ENCODE results near the gene FMO1.
"Not testable (repeated sequence)": the region's sequence is repeated elsewhere in the genome, so short reads cannot be mapped to it uniquely, and the experiment has no call there.

FMO1 gene

GRCh38 chr1:171286032-171286705 lies 37.9 kb downstream of the FMO1 start:
- no peak for DNase-seq

- no peak for DNase-seq
These were observed 42.3 kb downstream of the FMO1 start for GRCh38 chr1:171290621-171291020.

DNA sequence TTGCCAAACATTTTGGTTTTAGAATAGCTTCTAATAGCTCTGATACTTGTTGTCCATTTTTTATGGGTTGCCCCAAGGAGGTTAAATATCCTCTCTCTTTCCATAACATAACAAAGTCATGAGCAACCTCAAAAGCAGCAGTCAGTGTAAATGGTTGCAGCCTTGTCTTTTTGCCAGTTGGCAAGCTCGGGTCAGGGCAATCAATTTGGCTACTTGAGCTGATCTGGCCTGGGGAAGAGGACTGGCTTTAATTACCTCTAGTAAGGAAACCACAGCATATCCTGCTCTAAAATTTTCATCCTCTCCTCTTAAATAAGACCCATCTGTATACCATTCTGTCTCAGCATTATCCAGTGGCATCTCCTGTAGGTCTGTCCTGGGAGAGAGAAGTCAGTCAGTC lies 44.5 kb downstream of the FMO1 start:
- DNase-seq = no peak

DNA sequence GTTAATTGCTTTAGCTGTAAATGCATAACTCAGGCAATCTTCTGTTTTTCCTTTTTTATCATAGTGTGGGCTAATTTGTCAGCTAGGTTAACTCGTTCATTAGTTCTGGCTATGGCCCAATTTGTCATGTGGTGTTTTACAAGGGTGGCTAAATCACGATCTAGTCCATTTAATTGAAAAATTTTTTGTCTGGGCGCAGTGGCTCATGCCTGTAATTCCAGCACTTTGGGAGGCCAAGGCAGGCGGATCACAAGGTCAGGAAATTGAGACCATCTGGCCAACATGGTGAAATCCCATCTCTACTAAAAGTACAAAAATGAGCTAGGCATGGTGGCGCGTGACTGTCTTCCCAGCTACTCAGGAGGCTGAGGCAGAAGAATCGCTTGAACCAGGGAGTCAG lies 47.1 kb downstream of the FMO1 start:
- not testable (repeated sequence) for DNase-seq

GRCh38 chr1:171295821-171296220 lies 47.5 kb downstream of the FMO1 start:
- DNase-seq = no peak

DNA sequence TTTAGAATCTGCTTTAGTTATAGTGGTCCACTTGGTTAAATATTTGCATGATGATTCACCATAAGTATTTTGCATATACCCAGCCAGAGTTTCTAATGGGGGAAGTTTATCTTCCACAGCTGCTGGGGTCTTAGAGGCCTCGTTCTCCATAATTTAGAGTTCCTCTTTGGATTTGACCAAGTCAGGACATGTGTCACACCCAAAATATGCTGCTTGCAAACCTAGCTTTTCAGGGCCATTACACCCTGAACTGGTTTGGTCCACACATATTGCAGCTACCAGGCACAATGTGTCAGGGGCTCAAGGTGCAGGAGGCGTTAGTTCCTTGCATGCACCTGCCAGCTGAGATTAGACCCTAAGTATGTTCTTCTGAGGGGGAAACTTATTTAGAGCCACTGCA lies 48.6 kb downstream of the FMO1 start:
- no peak for DNase-seq

GRCh38 chr1:171298696-171299095 lies 50.4 kb downstream of the FMO1 start:
- DNase-seq = no peak

DNA sequence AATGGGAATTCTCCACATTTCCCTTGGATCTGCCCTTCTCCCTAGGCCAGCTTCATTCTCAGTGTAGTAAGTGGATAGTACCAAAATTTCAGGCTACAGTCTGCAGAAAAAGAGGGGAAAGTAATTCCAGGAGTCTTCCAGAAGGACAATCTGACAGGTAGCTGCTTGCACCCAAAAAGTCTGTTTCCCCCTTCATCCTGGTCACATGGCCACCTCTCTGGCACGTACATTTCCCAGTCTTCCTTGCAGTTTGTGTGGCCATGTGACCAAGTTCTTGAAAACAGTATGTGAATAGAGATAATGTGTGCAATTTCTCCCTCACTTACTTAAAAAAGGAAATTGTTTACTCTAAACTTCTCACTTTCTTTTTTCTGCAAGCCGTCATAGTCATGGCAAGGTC lies 51.0 kb downstream of the FMO1 start:
- DNase-seq = no peak

DNA sequence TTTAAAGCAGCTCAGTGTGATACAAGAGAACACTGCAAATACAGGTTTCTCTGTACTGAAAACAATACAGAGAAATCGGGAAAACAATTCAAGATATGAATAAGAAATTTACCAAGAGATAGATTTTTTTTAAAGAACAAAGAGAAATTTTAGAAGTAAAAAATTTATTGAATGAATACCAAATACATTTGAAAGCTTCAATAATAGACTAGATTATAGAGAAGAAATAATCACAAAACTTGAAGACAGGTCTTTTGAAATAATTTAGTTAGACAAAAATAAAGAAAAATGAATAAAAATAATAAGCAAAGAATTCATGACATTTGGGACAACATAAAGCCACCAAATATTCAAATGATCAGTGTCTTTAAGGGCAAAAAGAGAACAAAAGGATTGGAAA lies 52.1 kb downstream of the FMO1 start:
- no peak for DNase-seq

DNA sequence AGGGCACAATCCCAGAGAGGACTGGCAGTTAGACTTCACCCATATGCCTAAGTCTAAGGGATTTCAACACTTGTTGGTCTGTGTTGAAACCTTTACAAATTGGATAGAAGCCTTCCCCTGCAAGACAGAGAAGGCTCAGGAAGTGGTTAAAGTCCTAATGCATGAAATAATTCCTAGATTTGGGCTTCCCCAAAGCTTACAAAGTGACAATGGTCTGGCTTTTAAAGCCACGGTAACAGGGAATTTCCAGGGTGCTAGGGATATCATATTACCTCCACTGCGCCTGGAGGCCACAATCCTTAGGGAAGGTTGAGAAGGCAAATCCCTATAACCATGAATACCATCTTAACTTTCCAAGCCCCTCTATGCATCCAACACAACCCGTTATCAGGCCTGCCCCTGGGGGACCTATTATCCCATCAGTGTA lies 62.4 kb downstream of the FMO1 start:
- no peak for DNase-seq

DNA sequence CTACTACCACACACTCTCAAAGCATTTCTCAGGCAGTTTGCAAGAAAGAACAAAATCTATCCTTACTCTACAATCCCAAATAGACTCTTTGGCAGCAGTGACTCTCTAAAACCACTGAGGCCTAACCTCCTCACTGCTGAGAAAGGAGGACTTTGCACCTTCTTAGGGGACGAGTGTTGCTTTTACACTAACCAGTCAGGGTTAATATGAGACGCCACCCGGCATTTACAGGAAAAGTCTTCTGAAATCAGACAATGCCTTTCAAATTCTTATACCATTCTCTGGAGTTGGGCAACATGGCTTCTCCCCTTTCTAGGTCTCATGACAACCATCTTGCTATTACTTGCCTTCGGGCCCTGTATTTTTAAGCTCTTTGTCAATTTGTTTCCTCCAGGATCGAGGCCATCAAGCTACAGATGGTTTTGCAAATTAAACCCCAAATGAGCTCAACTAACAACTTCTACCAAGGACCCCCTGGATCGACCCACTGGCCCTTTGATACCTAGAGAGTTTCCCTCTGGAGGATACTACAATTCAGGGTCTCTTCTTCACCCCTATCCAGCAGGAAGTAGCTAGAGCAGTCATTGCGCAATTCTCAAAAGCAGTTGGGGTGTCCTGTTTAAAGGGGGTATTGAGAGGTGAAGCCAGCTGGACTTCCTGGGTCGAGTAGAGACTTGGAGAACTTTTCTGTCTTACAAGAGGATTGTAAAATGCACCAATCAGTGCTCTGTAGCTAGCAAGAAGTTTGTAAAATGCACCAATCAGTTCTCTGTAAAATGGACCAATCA lies 63.7 kb downstream of the FMO1 start:
- no peak for DNase-seq

- DNase-seq = no peak
These were observed 65.1 kb downstream of the FMO1 start for GRCh38 chr1:171313319-171313834.

DNA sequence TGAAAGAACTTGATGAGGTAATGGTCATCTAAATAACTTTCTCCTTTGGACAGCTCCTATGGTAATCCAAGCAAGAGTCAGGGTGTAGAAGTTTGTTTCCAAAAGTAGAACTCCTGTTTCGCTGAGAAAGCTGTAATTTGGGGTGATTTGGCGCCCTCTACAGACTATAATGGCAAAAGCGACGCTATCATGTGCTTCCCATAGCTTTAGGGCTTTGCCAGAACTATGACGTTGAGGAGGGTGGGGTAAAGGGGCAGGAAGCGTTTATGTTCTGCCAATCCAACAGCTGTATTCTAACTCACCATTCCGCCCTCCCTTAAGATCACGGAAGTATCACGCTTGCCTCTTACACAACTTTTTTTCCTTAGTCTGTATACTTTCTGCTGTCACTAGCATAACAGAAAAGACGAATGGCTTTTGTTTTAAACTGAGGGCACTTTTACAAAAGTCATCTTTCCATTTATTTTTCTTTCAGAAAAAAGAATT lies 65.6 kb downstream of the FMO1 start, which contains the start of gene FMO4:
FMO4 (plus strand) TSS at position 349 of the 486 bp plus-strand sequence. CDS start 5,643 bp downstream, outside the sequence.
- peak; percentile 93 for DNase-seq

- DNase-seq = no peak
These were observed 81.0 kb downstream of the FMO1 start for GRCh38 chr1:171329251-171329650.

DNA sequence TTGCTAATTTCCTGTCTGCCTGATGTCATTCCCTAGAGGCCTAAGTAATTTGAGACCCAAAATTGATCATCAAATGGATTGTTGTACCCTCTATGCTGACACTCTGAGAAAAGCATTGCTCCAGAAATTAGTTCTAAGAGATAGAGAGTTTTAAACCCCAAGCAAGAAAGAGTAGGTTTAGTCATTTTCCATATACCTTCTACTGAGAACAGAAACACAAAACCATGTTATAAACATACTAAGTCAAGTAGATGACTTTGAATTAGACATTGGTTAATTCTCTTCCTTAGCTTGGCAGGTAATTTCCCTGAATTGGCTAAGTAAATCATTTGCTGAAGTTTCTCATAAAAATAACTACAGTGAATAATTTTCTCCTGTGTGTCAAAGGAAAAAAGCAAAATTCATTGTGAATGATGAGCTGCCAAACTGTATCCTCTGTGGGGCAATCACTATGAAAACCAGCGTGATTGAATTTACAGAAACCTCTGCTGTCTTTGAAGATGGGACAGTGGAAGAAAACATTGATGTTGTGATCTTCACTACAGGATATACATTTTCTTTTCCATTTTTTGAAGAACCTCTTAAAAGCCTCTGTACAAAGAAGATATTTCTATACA lies 85.8 kb downstream of the FMO1 start:
- DNase-seq = no peak

Data from CD4-positive, alpha-beta T cell treated with Interleukin-12 subunit alpha and Interleukin-12 subunit beta, for 1 hour (primary cell).